ENCODE measurements around the gene GALNT12.

Gene GALNT12

DNA sequence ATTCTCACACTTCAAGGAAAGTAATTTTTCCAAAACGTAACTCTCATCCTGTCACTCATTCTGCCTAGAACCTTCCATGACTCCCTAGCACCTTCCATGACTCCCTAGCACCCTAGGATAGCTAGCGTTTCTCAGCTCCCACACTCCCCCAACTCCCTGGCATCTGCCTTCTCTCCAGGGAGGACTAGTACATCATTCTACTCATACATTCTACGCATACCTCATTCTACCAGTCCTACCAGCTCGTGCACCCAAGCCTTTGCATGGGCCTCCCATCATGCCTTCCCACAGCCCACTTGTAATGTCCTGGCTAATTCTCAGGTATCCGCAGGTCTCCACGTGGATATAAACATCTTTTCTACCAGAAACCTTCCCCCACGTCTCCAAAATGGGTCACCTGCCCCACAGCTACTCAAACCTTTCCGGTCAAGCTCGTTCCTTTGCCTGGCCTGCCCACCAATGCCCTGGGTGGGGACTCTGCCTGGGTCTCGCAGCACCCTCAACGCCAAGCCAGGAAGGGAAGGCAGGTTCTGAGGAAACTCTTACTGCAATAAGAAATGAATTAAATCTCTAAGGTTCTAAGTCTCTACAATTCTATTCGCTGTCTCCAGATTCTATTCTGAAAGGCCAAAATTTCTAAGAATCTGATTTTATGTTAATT is 12.0 kb upstream of the GALNT12 start:
- H3K27ac ChIP-seq: peak overlapping the region in 1 of 2 donors; percentile 45
- TF ChIP-seq, protein P1, sequence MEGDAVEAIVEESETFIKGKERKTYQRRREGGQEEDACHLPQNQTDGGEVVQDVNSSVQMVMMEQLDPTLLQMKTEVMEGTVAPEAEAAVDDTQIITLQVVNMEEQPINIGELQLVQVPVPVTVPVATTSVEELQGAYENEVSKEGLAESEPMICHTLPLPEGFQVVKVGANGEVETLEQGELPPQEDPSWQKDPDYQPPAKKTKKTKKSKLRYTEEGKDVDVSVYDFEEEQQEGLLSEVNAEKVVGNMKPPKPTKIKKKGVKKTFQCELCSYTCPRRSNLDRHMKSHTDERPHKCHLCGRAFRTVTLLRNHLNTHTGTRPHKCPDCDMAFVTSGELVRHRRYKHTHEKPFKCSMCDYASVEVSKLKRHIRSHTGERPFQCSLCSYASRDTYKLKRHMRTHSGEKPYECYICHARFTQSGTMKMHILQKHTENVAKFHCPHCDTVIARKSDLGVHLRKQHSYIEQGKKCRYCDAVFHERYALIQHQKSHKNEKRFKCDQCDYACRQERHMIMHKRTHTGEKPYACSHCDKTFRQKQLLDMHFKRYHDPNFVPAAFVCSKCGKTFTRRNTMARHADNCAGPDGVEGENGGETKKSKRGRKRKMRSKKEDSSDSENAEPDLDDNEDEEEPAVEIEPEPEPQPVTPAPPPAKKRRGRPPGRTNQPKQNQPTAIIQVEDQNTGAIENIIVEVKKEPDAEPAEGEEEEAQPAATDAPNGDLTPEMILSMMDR (IDR thresholded peaks at IDR 0.05): no peak
- H3K4me3 ChIP-seq: peak overlapping the region; percentile 94
- peak; percentile 56 for DNase-seq (ENCODE audit: low spot score)

DNA sequence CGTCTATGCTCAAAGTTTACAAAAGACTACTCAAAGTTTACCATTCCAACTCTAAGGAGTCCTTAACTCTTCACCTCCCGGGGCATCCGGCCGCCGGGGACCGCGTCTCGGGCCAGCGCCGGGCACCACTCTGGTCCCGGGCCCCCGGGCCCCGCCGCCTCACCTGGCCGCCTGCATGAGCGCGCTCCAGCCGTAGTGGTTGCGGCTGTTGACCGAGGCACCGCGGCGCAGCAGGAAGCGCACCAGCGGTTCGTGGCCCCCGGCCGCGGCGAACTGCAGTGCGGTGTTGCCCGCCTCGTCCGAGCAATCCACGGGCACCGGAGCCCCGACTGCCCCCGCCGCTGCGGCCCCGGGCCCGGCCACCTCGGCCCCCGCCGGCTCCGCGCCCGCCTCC is 11.5 kb upstream of the GALNT12 start:
- H3K27ac ChIP-seq: peak overlapping the region; percentile 45 to 85
- TF ChIP-seq, protein P1 (IDR thresholded peaks at IDR 0.05): no peak

DNA sequence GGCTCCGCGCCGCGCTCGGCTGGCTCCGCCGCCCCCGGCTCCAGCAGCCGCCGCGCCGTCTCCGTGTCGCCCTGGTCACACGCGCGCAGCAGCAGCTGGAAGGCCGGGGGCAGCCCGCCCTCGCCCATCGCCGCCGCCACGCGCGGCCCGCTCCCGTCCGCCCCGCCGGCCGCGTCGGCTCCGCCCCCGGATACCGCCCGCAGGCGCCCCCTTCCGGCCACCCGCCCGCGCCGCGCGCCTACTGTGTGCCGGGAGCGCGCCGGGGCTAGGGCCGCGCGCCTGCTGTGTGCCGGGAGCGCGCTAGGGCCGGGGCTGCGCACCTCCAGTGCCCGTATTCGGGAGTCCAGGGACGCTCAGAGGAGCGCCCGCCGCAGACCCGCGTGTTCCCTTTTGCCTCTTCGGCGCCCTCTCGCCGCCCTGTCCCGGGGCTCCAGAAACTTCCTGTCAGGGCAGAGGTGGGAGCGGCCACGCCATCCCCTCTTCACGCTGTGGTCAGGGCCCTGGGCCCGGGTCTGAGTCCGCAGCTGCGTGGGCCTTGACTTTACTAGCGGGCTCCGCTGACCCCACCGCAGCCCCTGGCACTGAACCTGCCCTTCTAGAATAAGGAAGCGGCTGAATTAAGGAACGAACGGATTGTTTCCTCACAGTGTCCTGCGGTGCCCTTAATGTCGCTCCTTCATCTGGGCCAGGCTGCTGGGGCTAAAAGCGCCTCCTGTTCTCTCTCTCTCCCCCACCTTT is 10.9 kb upstream of the GALNT12 start, which contains the start of gene ANKS6:
TSS of gene ANKS6 (minus strand) at position 192 of the 738 bp plus-strand sequence. CDS start at position 128, 64 bp downstream.
- TF ChIP-seq, protein P1 (IDR thresholded peaks at IDR 0.05): peak; percentile 23
- DNase-seq (ENCODE audit: low spot score): peak; percentile 82
- Histone ChIP-seq H3K27ac (peak within 1 kb of the TSS; percentile 45 to 85), H3K4me3 (peak within 1 kb of the TSS; percentile 94)

More for the DNA sequence above, 11.5 kb upstream of the GALNT12 start:
- no peak for DNase-seq (ENCODE audit: low spot score)
- H3K4me3 ChIP-seq: peak overlapping the region; percentile 94

DNA sequence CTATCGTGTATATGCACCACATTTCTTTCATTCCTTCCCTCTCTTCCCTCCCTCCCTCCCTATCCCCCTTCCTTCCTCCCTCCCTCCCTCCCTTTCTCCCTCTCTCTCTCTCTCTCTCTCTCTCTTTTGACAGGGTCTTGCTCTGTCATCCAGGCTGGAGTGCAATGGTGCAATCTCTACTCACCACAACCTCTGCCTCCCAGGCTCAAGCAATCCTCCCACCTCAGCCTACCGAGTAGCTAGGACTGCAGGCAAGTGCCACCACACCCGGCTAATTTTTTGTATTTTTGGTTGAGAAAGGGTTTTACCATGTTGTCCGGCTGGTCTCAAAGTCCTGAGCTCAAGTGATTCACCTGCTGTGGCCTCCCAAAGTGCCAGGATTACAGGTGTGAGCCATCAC is 10.0 kb upstream of the GALNT12 start:
- Histone ChIP-seq H3K27ac (no peak overlapping the region), H3K4me3 (no peak overlapping the region)
- no peak for DNase-seq (ENCODE audit: low spot score)
- TF ChIP-seq, protein P1 (IDR thresholded peaks at IDR 0.05): no peak

DNA sequence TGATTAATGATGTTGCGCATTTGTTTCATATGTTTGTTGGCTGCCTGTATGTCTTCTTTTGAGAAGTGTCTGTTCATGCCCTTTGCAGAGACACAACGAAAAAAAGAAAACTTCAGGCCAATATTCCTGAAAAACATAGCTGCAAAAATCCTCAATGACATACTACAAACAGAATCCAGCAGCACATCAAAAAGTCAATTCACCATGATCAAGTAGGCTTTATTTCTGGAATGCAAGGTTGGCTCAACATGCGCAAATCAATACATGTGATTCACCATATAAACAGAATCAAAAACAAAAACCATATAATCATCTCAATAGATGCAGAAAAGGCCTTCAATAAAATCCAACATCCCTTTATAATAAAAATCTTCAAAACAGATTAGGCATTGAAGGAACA is 9.2 kb upstream of the GALNT12 start:
- no peak overlapping the region for H3K4me3 ChIP-seq
- DNase-seq (ENCODE audit: low spot score): no peak
- H3K27ac ChIP-seq: no peak overlapping the region
- TF ChIP-seq, protein P1 (IDR thresholded peaks at IDR 0.05): no peak

DNA sequence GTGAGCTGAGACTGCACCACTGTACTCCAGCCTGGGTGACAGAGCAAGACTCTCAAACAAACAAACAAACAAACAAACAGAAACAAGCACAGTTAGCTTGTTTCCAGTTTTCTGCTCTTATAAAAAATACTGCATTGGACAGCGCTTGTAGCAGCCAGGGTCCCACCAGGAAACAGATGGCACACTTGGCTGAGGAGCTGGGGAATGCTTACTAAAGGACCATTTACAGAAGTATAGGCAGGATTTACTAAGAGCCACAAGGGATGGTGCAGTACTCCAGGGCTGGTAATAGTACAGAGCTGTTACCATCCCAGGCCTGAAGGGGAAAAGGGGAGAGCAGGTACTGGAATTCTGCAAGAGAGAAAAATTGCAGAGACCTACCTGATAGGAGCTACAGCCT is 5.9 kb upstream of the GALNT12 start:
- Histone ChIP-seq H3K4me3 (no peak overlapping the region), H3K27ac (no peak overlapping the region)
- TF ChIP-seq, protein P1 (IDR thresholded peaks at IDR 0.05): no peak
- no peak for DNase-seq (ENCODE audit: low spot score)

Measured in coronary artery (tissue), 2 donors.